GM12892 (cell line): Measurements from ENCODE around the gene SYTL2.

Experiments
- POLR2A ChIP-seq: IDR thresholded peaks from 2 replicates; pipeline ENCODE4 v1.6.1; 2011; ENCODE audit warnings: low read depth, low read length, control low read depth
- TAF1 ChIP-seq: IDR thresholded peaks from 2 replicates; pipeline ENCODE4 v1.6.1; 2011; ENCODE audit warnings: low read depth, mild to moderate bottlenecking, control low read depth, low read length, borderline replicate concordance

DNA sequence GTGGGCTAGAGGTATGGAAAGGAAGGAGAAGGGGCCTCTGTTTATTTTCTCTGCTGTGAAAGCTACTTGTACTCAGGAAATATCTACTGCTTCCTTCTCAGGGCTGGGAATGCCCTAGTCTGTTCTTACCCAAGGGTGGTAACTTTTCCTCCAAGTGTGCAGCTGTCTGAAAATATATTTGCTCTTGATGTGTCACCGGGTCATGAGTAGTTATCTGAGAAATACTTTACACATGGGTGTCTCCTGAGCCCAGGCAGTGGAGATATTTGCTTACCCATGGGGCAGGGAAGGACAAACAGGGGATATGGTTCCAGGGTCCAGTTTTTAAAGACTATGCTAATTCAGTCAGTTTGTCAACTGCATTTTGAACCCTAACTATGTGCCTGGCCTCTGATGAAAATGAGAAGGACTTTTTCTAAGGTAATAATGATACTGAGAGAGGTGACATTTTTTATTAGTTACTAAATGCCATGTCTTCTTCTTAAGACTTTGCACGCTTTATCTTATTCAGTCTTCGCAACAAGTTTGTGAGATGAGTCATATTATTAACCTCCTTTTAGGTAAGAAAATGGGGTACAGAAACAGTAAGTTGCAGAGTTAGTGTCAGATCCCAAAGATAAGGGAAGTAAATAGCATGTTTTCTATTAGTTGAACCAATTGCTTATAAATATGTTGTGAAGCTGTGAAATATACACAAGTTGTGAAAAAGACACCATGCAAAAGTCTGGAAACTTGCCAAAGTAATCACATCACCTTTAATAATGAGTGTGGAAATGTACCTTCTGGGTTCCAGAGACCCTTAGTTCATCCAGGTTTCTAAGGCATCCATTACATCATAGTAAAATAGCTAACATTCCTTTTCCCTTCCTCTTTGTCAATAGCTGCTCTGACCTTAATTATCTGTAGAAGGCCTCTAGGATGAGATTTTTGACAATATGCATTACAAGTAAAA is 22.9 kb downstream of the SYTL2 start:
- TF ChIP-seq POLR2A (no peak), TAF1 (no peak)
